Stimulated activated CD4-positive, alpha-beta T cell treated with anti-CD3 and anti-CD28 coated beads, Interleukin-4, amount 100 ng/mL, for 48 hours (primary cell): ENCODE data around the gene IQCC.

Experiments
- DNase-seq, 2 donors: peaks; one replicate each; pipeline ENCODE4 v3.0.0-alpha.2; 2020; ENCODE audit warnings: low read depth in 2 of 2

IQCC gene

DNA sequence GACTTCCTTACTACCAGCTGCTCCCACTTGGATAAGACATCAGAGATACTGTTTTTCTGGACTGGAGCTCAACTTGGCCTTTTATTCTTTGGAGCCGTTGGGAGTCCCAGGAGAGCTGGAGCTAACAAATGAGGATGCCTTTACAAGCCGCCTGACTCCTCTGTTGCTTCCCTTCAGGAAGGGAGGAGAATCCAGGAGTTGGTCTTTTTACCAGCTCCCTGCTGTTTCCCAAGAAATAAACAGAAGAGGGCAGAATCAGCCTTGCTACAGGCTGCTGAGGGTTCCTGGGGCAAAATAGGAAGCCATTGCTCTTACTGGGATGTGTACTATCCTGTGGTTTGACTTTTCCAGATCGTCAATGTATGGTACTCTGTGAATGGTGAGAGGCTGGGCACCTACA is 18.2 kb downstream of the IQCC start:
- DNase-seq: no peak

DNA sequence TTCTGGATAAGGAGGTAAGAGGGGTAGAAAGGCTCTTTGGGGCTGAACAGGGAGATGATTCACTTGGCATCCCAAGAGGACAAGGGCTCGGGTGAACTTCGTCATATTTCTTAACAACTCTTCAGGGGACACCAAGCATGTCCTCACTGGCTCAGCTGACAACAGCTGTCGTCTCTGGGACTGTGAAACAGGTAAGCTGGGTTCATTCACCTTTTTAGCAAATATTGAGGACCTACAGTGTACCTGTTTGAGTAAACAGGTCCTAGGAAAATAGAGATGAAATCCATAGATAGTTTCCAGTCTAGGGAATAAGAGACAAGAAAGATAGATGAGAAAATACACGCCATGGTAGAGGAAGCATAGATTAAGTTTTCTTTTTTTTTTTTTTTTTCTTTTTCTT is 18.8 kb downstream of the IQCC start:
- DNase-seq: no peak

DNA sequence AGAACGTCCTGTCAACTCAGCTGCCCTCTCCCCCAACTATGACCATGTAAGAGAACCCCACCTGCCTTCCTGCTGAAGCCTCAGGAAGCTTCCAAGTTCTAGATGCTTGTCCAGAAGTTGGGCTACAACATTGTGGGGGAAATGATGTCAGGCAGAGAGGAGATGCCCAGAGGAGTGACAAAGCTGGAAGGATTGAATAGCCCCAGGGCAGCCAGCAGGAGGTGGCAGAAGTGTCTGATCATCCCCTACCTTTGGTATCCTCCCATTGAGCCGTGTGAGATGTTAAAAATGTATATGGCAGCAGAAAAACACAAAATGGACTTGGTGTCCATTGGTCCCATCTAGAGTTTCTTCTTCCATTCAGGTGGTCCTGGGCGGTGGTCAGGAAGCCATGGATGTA is 23.3 kb downstream of the IQCC start:
- DNase-seq: no peak

DNA sequence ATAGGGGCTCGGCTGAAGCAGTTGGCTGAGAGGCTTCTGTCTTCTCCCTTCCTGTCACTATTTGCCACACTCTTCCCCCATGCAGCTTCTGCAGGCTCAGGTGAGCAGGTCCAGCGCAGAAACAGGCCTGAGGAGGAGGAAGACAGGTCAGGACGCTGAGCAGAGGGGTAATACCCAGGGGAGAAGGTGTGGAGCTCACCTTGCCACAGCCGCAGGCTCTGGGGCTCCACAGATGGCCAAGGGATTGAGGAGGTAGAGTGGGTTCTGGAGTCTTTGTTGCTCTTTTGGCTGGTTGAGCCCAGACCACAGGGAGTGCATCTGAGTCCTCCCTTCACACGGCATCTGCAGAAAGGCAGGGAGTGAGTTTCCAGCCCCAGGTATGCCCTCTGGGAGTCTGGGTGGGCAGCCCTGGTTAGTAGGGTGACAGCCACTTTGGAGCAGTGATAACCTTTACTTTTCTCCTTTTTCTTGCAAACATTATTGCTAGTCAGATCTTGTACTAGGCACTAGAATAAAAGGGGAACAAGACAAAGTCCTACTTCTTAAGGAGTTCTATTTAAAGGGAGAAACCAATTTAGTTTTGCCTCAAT is 26.5 kb downstream of the IQCC start:
- DNase-seq: no peak

DNA sequence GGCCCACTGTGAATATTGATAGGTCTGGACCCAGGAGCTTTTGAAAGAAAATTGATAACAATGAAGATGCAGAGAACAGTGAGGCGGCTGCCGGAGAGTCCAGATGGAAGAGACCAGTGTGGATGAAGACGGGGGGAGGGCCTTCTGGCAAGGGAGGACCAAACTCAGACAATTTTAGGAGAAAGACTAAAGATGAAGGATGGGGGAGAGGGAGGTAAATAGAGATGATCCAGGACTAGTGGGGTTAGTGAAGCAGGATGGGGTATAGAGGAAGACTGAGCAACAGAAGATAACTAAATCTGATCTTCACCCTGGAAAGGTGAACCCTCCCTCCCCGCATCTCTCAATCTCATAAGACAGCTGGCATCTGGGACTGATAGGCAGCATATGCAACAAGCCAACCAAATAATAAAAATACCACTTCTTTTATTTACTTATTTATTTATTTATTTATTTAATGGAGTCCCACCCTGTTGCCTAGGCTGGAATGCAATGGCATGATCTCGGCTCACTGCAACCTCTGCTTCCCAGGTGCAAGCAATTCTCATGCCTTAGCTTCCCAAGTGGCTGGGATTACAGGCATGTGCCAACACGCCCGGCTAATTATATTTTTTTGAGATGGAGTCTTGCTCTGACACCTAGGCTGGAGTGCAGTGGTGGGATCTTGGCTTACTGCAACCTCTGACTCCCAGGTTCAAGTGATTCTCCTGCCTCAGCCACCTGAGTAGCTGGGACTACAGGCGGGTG is 27.3 kb downstream of the IQCC start:
- DNase-seq: no peak

DNA sequence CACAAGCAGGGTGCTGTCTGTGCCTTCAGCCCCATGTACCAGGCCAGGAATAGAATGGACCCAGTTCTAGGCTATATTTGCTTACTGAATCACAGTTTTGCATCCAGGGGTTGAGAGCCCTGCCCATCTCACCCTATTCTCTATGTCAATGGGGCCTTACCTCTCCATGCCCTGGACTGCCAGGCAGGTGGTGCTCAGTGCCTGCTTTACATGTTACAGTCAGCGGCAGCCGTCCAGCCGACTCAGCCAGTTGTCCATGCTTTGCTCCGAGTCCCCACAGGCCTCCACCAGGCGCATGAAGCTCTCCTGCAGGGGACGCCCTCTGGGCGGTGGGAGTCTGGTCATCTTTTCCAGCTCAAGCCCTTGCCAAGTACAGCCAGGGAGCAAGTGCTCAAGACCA is 29.3 kb downstream of the IQCC start:
- no peak for DNase-seq

DNA sequence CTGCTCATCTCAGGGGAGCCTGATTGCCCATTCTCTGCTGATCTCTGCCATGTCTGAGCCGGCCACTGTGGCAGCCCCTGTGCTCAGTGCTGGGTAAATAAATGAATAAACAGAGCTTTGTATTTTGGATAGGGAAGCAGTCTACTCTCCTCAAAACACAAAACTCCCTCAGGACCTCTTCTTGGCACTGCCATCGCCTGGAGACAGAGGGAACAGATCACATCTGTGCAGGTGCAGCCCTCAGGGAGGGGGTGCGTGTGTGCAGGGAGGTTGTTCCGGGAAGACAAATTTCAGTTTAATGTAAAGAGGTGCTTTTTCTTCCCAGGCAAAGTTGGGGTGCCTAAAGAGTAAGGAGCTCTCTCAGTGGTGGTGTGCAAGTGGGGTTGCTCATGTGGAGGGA is 33.9 kb downstream of the IQCC start:
- no peak for DNase-seq

DNA sequence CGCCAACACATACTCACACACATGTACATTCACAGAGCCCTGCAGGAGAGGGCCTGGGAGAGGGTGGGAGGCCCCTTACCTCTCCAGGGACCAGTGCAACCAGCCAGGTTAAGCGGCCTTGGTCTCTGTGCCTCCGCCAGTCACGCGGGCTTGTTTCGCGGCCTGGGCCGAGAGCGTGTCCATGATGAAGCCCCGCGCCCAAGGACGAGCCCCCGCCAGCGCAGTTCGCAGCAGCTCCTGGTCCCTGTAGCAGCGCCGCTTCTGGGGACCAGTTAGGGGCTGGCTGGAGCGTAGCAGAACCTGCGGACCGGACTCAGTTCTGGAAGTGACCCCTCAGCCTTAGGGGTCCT is 34.3 kb downstream of the IQCC start:
- DNase-seq: no peak

DNA sequence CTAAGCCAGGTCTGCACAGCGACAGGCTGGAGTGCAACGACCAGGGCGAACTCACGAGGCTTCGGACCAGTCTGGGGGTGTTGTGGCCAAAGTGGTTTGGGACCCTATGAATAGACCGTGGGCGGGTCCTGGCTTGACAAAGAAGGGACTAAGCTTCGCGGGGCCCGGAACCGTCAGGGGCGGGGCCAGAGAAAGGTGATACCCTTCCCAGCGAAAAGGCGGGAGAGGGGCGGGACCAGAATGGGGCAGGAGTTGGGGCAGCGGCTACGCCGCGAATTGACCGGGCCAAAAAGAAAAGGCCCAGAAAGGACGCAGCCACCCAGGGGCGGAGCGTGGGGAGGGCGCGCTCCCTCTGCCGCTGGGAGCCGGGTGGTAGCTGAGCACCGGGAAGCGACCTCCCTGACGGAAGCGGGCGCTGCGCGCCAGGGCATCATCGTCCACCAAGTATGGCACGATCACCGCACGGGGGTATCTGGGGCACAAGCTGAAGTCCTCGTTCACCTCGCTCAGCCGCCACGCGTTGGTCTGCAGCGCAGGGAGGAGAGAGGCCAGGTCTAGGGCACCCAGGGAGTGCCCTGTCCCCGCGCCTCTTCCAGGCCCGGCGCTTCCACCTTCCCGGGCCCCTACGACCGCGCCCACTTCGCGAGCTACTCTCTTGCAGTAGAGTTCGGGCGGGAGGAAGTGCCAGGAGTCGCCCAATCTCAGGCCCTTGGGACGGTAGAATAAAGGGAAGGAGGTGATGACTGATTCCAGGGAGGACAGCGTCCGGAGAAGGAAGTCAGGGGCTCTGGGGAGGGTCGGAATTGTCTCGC is 34.9 kb downstream of the IQCC start:
- DNase-seq: no peak

DNA sequence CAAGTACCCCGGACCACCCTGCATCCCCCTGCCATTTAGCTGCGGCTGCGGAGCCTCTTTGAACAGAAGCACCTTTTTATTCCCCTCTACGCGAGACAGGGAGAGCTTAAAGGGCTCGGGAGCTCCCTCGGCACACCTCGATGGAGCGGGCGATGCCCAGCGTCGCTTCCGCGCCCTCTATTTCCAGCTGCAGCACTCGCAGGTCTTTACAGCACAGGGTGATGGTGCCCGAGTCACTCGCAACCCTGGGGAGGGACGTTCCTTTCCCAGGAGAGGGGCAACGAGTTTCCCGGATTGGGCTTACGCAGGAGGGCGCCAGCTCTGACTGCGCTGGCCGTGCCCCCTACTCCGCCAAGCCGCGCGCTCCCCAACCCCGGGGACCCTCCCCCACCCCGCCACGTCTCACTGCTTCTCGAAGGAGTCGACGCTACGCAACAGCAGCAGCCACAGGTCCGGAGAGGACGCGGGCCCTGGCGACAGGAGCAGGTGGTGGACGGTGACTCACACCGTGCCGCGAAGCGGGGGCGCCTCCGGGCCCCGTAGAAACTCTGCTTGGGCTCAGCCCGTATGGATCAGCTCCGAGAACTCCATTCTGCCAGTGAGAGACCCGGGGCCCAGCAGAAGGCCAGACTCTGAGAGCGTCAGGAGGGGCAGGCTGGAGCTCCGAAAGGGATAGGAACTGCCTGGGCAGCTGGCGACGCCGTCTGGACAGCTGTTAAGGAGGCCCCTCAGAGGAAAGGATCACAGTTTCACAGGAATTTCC is 35.7 kb downstream of the IQCC start:
- no peak for DNase-seq

DNA sequence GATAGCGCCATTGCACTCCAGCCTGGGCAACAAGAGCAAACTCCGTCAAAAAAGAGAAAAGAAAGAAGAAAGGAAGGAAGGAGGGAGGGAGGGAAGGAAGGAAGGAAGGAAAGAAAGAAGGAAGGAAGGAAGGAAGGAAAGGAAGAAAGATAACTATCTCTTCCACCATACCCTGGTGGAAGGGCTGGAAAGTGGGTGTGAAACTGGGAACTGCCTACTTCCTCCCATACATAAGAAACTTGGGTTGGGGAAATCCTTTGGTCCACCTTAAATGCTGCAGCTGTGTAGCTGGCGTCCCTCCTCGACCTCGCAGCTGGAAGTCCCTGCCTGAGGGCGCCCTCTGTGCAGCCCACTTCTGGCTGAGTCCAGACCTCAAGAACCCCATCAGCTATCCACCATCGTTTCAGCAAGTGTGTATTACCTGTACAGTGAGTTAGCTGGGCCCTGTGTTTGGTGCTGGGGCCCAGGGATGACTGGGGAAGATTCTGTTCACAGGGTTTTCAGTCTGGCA is 36.9 kb downstream of the IQCC start:
- DNase-seq: no peak

DNA sequence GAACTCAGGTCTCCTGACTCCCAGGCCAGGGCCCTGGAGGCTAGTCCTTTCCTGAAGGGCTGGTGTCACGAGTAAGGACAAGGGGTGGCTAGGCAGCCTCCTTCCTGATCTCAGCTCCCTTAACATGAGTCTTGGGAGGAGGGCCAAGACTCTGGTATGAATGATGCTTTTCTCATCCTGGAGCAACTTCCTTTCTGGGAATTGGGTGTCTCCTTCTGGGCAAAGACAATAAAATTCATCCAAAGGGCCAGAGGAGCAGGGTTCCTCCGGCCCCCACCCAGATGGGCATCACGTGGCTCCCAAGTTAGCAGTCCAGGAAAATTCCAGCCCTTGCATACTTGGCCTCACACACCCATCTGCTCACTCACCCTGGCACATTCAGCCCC is 41.4 kb downstream of the IQCC start, which contains the start of gene FAM167B:
Gene FAM167B, plus strand, starts transcription at position 335 of the 386 bp plus-strand sequence. CDS start 200 bp downstream, outside the sequence.
- no peak for DNase-seq

DNA sequence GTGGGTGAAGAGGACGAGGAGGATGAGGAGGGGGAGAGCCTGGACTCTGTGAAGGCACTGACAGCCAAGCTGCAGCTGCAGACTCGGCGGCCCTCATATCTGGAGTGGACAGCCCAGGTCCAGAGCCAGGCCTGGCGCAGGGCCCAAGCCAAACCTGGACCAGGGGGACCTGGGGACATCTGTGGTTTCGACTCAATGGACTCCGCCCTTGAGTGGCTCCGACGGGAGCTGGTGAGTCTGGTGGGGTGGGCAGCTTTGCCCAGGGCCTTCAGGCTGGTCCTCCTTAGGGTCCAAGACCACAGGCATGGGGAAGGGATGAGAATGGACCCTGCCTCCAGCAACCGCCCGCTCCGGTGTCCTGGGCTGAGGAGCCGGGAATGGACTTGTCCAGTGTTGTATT is 42.0 kb downstream of the IQCC start:
- no peak for DNase-seq

DNA sequence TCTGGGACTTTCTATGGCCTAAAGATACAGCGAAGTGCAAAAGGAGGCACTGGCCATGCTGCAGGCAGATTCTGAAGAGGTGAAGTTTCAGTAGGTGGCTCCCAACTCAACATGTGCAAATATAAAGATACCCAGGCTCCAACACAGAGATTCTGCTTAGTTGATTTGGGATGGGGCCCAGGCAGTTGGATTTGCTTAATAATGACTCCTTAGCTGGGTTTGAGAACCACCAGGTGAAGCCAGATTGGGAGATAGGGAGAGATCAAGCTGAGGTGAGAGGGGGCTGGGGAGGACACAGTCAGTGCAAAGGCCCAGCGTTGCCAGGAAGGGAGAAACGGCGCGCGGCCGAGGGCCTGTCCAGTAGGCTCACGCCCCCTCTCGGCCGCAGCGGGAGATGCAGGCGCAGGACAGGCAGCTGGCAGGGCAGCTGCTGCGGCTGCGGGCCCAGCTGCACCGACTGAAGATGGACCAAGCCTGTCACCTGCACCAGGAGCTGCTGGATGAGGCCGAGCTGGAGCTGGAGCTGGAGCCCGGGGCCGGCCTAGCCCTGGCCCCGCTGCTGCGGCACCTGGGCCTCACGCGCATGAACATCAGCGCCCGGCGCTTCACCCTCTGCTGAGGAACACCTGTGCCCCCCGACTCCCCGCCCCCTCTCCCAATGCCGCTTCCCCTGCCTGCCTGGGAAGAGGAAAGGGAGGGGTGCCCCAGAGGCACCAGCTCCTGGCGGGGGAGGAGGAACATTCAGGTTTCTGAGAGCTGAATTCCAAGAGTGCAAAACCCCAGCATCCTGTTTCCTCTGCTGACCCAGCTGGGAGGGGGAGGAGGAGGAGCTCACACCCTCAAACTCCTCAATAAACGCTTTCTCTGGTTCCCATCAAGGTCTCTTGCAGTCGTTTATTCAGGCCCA is 42.8 kb downstream of the IQCC start:
- peak; percentile 82 to 83 for DNase-seq

DNA sequence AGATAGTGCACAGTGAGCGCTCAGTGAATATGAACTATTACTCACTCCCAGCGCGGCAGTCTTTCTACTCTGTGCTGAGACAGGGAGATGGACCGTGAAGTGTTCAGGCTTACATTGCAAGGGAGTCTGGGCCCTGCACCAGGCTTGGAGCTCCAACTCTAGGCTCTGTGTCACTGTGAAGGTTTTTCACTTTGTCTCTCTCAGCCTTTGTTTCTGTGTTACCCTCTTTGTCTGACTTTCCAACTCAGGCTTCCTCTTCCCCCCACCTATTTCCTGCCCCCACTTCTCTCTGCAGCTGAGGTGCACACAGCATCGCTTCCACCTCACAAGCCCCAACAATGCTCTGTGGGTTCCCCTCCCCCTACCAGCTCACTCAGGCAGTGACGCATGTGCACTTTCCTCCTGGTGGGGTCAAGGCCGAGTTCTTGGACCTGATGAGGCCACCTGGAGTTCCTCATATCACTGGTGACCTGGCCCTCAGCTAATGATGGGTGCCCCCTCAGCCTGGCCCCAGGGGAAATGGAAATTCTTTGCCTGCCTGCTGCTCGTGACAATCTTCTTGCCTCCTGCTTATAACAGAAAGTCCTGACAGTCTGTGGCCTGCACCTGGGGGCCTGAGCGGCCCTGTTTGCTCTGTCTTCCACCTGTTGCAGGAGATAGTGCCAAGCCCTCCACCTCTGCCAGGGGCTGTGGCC is 44.5 kb downstream of the IQCC start:
- peak in 1 of 2 donors; percentile 74 for DNase-seq

DNA sequence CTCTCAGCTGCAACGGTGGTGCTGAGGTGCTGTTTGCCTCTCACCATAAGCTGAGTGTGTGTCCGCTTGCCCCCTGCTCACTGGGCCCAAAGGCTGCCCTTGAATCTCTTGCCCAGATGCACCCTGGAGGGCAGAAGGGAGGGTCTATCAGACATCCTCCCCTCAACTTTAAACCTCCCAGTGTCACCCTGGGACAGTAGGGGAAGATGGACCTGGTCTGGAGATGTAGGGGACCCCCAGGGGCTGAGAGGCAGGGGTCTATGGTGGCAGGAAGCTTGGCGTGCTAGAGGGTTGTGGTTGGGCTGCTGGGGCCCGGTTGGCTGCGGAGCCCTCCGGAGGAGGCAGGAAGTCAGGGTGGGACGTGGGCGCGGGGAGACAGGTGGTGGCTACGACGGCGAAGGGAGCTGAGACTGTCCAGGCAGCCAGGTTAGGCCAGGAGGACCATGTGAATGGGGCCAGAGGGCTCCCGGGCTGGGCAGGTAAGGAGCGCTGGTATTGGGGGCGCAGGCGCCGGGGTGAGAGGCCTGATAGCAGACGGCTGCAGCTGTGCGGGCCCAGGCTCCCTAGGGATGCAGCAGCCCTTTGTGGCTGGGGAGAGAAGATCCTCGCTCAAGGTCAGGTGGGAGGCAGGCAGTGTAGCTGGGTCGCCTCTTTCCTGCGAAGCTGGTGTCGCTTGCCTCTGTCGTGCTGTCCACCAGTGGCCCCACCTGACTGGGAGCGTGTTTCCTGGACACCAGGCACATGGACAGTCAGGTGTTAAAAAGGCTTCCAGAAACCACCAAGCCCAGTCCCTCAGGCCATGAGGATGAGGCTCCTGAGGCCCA is 45.6 kb downstream of the IQCC start, which contains the start of gene LCK:
Gene LCK, plus strand, starts transcription at position 373 of the 824 bp plus-strand sequence. CDS start 23,065 bp downstream, outside the sequence.
- peak; percentile 67 to 69 for DNase-seq

DNA sequence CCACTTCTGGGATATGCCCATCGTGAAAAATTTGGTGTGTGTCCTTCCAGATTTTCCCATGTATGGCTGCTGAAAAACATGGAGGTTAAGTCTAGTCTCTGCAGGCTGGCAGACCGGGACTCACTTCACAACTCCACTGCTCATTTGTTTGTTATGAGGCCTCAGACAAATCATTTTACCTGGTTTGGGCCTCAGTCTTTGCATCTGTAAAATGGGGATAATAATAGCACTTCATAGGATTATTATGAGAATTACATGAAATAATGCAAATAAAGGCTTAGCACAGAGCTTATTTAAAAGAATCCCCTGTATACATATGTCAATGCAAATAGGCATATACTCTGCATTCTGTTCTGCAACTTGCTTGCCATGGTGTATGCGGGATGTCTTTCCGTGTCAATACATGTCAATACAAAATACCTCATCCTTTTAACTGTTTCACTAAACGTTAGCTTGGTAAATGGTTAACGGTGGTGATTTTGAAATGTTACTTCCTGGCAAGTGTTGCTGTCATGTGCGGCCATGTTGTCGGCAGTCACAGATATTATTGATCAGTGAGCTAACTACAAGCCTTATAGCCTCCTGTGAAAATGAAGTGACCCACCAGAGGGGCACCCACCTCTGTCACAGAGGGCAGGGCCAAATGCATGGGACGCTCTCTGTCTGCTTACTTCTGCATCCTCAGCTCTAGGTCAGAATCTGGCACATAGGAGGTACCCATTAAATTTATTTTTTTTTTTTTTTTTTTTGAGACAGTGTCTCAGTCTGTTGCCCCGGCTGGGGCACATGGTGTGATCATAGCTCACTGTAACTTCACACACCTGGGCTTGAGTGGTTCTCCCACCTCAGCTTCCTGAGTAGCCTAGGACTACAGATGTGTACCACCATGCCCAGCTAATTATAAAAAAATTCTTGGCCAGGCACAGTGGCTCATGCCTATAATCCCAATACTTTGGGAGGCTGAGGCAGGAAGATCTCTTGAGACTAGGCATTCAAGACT is 49.9 kb downstream of the IQCC start:
- no peak for DNase-seq
